Neural cell (in vitro differentiated cells): ENCODE results near the gene MTA1.

Source experiments
- CTCF ChIP-seq: fragments of 450-650 bp; IDR thresholded peaks from 2 replicates; pipeline ENCODE4 v1.5.1; 2014; ENCODE audit warnings: antibody characterized with exemption, mild to moderate bottlenecking, moderate library complexity; ENCODE audit not compliant: poor library complexity, severe bottlenecking
- EP300 ChIP-seq: fragments of 450-650 bp; conservative IDR thresholded peaks from 2 replicates; pipeline ENCODE4 v1.6.1; 2014; ENCODE audit warnings: antibody characterized with exemption, mild to moderate bottlenecking, moderate library complexity; ENCODE audit not compliant: poor library complexity, severe bottlenecking
- EZH2 ChIP-seq: fragments of 200-600, 300-800 bp; shearing (Covaris generic), sonication (generic); IDR thresholded peaks from 2 replicates; pipeline ENCODE4 v1.6.1; 2014; ENCODE audit warnings: antibody characterized with exemption, low read length, borderline replicate concordance, mild to moderate bottlenecking; ENCODE audit not compliant: insufficient read depth, poor library complexity, severe bottlenecking
- MXI1 ChIP-seq: fragments of 450-650 bp; conservative IDR thresholded peaks from 2 replicates; pipeline ENCODE4 v1.6.1; 2014; ENCODE audit warnings: antibody characterized with exemption, mild to moderate bottlenecking; ENCODE audit not compliant: poor library complexity, severe bottlenecking
- POLR2AphosphoS5 ChIP-seq: IDR thresholded peaks from 2 replicates; pipeline ENCODE4 v1.6.1; 2012
- RAD21 ChIP-seq: fragments of 450-650 bp; conservative IDR thresholded peaks from 2 replicates; pipeline ENCODE4 v1.6.1; 2014; ENCODE audit warnings: antibody characterized with exemption, mild to moderate bottlenecking, moderate library complexity
- SMC3 ChIP-seq: fragments of 450-650 bp; conservative IDR thresholded peaks from 2 replicates; pipeline ENCODE4 v1.6.1; 2014; ENCODE audit warnings: antibody characterized with exemption, mild to moderate bottlenecking, moderate library complexity; ENCODE audit not compliant: poor library complexity
- TAF1 ChIP-seq: IDR thresholded peaks from 2 replicates; pipeline ENCODE4 v1.6.1; 2012; ENCODE audit warnings: low read depth

GRCh38 chr14:105503296-105503640 is 83.6 kb downstream of the MTA1 start:
- no peak for TF ChIP-seq CTCF
- TF ChIP-seq RAD21: no peak
- no peak for TF ChIP-seq EZH2
- TF ChIP-seq EP300: no peak
- no peak for TF ChIP-seq TAF1
- no peak for TF ChIP-seq SMC3
- TF ChIP-seq POLR2AphosphoS5: no peak
- no peak for TF ChIP-seq MXI1
